Medulla oblongata (tissue), 1 donor: ENCODE measurements around the gene ADGRD1.

Source experiments
- DNase-seq: peaks from one replicate; pipeline ENCODE4 v3.0.0-alpha.2; 2015; ENCODE audit errors: extremely low spot score

The ADGRD1 gene

DNA sequence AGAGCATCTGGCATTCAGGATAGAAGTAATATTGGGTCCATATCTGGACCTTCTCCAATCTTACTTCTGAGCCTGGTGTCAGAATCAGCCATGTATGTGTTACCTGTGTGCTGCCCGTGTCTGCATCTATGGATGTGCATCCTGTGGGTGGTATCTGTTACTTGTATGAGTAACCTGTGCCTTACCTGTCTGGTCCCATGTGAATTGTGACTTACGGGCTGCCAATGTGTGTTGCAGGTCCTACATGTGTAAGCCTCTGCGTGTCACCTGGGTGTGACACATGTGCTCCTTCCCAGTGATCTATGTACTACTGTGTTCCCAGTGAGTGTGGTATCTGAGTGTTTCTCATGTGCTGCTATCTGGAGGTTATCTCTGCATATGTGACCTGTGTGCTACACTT lies 208.4 kb downstream of the ADGRD1 start:
- DNase-seq, result no peak

DNA sequence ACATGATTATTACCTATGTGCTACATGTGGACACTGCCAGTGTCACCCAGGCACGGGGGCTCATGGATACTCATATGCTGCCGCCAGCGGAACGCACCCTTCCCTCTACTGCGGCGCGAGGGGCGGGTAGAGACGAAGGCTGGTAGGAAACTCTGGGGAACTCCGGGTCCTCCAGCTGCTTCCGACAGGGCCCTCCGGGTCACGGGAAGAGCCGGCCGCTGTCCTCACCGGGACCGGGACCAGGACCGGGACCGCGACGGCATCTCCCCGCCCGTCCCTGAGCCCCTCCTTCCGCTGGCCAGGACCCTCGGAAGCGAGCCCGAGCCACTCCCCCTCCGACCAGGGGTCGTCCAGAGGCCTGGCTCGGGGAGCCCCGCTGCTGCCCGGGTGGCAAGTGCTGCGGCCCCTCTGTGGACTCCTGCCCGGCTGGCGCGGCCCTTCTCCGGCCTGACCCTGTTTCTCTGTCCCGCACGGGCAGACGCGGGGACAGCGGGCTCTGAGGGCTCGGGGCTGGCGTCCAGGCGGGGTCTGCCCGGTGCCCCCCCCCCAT lies 209.6 kb downstream of the ADGRD1 start:
- no peak for DNase-seq

DNA sequence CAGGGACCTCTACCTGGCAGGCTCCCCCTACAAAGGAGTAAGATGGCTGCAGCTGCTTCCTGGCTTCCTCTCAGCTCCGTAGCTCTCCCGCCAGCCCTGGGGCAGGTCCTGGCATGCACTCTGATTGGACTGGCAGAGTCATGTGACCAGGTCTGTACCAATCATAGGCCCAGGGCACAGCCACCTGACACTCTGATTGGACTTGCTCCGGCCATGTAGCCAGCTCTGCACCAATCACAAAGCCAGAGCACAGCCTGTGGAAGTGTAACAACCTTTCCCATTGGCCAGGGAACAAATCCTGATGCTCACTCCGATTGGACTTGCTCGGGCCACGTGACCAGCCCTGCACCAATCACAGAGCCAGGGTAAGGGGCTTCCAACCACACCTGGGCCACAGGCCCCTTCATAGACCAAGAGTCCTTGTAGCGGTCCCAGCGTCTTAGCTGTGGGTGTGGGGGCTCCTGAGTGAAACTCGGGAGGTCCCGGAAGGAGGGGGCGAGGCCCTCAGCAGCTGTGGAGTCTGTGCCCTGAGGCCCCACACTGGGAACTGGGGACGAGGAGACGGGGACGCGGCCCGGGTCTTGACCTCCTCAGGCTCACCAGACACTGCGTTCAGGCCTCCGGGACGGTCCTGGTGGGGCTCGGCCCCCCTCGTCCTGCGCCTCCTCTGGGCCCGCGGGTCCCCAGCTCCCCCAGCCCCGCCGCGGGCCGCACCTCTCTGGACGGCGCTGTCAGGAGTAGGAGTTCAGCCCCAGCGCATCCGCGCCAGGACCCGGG lies 210.6 kb downstream of the ADGRD1 start:
- no peak for DNase-seq

DNA sequence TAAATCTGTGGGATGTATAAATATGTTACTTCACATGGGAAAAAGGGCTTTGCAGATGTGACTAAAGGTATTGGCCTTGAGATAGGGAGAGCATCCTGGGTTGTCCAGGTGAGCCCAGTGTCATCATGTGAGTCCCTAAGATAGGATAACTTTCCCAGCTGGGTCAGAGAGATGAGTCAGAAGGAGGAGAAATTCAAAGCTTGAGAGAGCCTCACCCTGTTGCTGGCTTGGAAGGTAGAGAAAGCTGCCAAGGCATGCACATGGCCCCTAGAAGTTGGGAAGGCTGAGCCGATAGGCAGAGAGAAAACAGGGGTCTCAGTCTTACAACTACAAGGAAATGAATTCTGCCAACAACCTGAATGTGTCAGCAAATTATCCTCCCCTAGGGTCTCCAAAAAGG lies 213.0 kb downstream of the ADGRD1 start:
- DNase-seq, result no peak

DNA sequence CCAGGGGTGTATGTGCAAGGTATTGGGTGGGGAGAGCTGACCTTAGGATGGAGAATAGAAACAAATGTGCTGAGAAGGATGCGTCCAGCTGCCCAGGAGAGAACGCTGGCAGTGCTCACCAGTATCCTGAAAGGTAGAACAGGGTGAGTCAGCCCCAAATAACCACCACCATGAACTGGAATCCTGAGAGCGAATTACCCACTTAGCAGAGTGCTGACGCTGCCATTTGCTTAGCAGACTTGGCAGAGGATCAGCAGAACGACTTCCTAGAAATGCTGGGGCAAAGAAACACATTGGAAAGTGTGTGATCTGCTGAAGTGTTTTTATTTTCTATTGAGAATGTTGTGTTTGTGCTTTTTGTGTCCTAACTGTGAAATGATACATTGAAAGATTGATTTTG lies 213.6 kb downstream of the ADGRD1 start:
- peak; percentile 45 for DNase-seq

DNA sequence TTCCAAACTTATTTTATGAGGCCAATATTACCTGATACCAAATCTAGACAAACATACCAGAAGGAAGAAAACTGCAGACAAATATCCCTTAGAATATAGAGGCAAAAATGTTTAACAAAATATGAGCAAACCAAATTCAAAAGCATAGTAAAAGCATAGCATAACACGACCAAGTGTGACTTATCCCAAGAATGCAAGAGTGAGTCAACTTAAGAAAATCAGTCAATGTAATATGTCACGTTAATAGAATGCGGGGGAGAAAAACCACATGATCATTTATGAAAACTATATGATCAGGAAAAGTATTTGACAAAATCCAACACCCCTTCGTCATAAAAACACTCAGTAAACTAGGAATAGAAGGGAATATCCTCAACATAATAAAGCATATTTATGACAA lies 217.3 kb downstream of the ADGRD1 start:
- no peak for DNase-seq

DNA sequence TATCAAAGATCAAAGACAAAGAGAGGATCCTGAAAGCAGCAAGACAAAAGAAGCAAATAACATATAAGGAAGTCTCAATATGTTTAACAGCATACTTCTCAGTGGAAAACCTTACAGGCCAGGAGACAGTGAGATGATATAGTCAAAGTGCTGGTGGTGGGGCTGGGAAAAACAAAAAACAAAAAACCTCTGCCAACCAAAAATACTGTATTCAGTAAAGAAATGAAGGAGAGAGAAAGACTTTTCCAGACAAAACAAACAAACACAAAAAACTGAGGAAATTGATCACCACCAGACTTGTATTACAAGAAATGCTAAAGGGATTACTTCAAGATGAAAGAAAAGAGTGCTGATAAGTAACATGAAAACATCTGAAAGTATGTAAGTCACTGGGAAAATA lies 221.2 kb downstream of the ADGRD1 start:
- no peak for DNase-seq

DNA sequence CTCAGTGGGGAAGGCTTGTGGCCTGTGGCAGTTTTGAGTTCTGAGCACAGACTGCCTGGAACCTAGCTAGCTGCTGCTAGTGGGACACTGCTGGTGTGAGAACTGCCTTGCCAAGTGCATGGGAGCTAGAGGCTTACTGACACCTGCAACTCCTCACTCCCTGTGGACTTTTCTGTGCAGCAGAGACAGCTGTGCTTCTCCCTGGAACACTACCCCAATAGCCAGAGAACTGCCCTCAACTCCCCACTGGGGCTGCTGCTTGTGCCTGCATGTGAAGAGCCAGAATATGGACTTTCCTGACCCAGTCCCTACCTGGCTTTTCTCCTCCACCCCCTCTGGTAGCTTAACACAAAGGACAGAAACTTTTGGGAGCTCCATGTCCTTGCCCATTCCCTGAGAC lies 222.6 kb downstream of the ADGRD1 start:
- DNase-seq, result no peak

DNA sequence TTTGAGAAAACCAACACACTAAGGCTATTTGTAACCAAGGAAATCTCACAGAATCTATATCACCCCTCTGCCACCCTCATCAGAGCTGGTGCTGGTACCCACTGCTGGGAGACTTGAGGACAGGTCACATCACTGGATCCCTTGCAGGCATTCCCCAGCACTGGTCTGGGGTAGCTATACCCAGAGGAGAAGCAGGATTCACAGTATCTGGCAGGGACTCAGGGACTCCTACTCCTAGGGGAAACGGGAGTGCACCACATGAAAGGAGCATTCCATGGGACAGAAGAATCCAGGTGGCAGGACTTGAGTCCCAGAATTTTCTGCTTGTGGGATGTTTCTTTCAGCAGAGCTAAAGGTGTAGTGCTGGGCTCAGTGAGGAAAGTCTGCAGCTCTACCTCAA lies 223.2 kb downstream of the ADGRD1 start:
- no peak for DNase-seq

DNA sequence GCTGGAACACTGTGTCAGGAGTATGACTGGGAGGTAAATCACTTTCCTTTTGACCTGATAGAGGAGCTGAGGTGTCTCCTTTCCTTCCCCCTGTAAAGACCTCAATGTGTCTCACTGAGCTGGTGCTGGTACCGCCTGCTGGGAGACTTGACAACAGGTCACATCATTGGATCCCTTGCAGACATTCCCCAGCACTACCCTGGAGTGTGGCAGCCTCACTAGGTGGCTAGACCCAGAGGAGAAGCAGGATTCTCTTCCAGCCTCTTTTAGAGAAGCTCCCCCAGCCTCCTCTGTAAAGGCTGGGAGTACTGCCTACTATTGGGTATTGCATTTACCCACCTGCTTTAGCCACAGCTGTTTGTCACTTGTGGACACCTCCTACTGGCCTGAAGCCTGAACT lies 223.9 kb downstream of the ADGRD1 start:
- DNase-seq, result no peak

DNA sequence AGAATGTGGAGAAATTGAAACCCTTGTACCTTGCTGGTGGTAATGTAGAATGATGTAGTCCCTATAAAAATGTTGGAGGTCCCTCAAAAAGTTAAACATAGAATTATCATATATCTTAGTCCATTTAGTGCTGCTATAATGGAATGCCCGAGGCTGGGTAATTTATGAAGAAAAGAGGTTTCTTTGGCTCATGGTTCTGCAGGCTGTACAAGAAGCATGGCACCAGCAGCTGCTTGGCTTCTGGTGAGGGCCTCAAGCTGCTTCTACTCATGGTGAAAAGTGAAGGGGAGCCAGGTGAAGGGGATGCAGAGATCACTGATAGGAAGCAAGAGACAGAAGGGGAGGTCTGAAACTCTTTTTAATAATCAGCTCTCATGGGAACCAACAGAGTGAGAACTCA lies 233.9 kb downstream of the ADGRD1 start:
- DNase-seq, result no peak

DNA sequence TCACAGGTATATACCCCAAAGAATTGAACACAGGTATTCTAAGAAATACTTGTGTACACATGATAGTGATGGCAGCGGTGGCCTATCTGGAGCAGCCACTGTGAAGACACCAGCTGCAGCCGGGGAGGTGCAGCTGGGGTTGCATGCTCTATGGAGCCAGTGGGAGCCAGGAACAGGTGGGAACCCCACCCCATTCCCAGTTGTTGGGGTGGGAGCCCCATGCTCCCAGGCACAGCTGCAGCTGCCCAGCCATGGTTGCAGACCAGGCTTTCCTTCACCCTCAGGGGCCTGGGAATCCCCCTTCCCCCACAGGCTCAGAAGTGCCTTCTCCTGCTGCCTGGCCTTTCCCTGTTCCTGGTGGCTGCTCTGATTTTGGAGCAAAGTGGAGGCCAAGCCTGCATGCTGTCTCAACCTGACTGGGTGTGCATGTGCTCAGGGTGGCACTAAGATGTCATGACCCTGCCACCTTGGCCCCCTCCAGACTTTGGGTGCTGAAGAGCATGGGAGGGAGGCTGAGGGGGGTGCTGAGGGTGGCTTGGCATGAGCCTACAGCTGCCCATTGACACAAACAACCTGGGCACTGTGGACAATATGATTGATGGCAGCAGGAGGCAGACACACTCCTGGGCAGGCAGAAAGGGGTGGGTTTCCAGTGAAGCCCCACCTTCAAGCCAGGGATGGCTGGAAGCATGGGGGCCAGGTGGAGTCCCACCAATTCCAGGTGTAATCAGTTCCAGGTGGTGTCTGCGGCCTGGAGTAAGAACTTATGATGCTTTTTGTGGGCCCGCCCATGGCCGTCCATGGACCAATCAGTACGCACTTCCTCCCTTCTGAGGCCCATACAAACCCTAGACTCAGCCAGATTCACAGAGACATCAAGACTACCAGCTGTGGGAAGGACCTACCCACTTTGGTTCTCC lies 234.7 kb downstream of the ADGRD1 start:
- DNase-seq, result no peak

DNA sequence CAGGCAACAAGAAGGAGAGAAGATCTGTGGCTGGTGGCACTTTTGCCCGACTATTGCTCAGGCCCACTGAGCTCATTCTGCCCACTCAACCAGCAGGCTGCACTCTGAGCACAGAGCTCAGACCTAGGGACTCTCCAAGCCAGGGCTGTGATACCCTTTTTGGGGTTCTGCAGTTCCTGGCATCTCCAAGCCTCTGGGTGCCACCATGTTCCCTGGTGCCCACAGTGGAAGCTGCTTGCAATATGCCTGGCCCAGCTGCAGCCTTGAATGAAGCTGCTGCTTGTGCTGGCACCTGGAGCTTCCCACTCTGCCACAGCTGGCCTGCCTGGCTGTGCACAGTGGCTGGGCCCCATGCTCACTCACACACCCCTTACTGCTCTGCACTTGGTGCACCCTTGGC lies 236.1 kb downstream of the ADGRD1 start:
- no peak for DNase-seq

DNA sequence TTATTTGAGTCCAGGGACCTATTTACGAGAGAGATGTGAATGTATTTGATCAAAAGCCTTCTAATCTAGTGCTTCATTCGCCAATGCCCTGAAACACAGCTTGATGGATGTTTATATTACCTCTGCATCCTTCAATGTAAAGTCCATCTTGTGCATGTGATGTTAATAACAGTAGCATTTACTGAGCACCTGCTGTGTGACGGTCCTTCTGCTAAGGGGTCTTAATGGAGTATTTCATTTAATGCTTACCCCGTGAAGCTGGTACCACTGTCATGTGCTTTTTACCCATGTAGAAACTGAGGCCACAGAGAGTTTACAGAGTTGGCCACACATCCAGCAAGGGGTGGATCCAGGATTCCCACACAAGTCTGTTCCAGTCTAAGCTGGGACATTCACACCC lies 237.3 kb downstream of the ADGRD1 start:
- DNase-seq, result no peak
